Coronary artery (tissue), 2 donors: ENCODE results near the gene TBC1D5.

Experiments used
- DNase-seq: peaks from one replicate; pipeline ENCODE4 v3.0.0-alpha.2; 2017; ENCODE audit warnings: low spot score
- H3K27ac ChIP-seq, 2 donors: fragments of 200-600 bp; sonication (generic); one replicate each; pipeline ENCODE4 v1.5.1; 2016 to 2019
- H3K4me3 ChIP-seq: fragments of 200-600 bp; sonication (generic); 2 replicates; pipeline ENCODE4 v1.5.1; 2016; ENCODE audit warnings: mild to moderate bottlenecking, moderate library complexity
- CTCF ChIP-seq: fragments of 200-600 bp; sonication (generic); IDR thresholded peaks from one replicate; pipeline ENCODE4 v1.5.1; 2019; ENCODE audit warnings: antibody characterized with exemption

The TBC1D5 gene

GRCh38 chr3:17110660-17111396, 631.6 kb downstream of the TBC1D5 start:
- DNase-seq: no peak
- Histone ChIP-seq H3K27ac (no peak overlapping the region), H3K4me3 (no peak overlapping the region)
- TF ChIP-seq CTCF: no peak
